HepG2 (cell line): ENCODE measurements around the gene TMX3. TPM values are rescaled to one million over a fixed set of nuclear protein-coding genes. Genes with fewer than 3 reads are reported as not detected.

Experiments
- ATAC-seq: fragments of 200-7000 bp; cut with Tn5 transposase; 3 replicates; pipeline ENCODE4 v1.9.1; 2020; ENCODE audit warnings: mild to moderate bottlenecking, moderate library complexity
- BruUV-seq: library from RNA; stranded (reverse); fragments of 400-500 nt; replicated peaks from 2 replicates; lab custom pipeline; 2021; lab: Mats Ljungman, UMichigan
- CTCF ChIA-PET: fragments of 300-600 bp; formaldehyde crosslinking; extraction: SDS; loops from one replicate; lab custom pipeline; 2021; ENCODE audit warnings: low total read pairs, inconsistent platforms, low intra/inter-chr PET ratio; lab: Yijun Ruan, JAX
- POLR2A ChIA-PET: fragments of 350-600 bp; sonication (Branson Sonifier 250); formaldehyde crosslinking; loops from one replicate; lab custom pipeline; 2020; ENCODE audit warnings: antibody characterized with exemption, inconsistent platforms; lab: Yijun Ruan, JAX
- DNase-seq: peaks from one replicate; pipeline ENCODE4 v3.0.0-alpha.2; 2015; ENCODE audit warnings: low spot score
- FAIRE-seq: peaks from 3 replicates; lab custom pipeline; 2011; peaks lifted over from hg19 to GRCh38; lab: Jason Lieb, UNC
- H2AFZ ChIP-seq: one replicate; pipeline ENCODE4 v1.6.1; 2011; ENCODE audit warnings: low read length, inconsistent platforms
- H3K27ac ChIP-seq: fragments of 300-600 bp; 3 replicates; pipeline ENCODE4 v1.8.0; 2011; ENCODE audit warnings: mixed run types, mild to moderate bottlenecking, mixed read lengths, low read length, inconsistent platforms; ENCODE audit not compliant: insufficient read depth; ENCODE audit errors: extremely low read length
- H3K27me3 ChIP-seq, 2 experiments: fragments of 200-600 bp in 1 of 2; 2 replicates in 1 of 2; 3 replicates in 1 of 2; pipeline versions ENCODE4 v1.6.0 to v1.8.0; 2011; ENCODE audit warnings: low read length in 2 of 2, mild to moderate bottlenecking in 2 of 2, moderate library complexity in 2 of 2, inconsistent platforms in 1 of 2; ENCODE audit not compliant: insufficient read depth in 2 of 2, control insufficient read depth in 1 of 2
- H3K36me3 ChIP-seq, 2 experiments: fragments of 200-600 bp in 1 of 2; replicated peaks in 1 of 2; 2 replicates in 1 of 2; 3 replicates in 1 of 2; pipeline versions ENCODE4 v1.5.1 to v1.8.0; 2011; ENCODE audit warnings: low read length in 2 of 2, inconsistent platforms in 1 of 2; ENCODE audit not compliant: insufficient read depth in 2 of 2, control insufficient read depth in 1 of 2
- H3K4me1 ChIP-seq: 2 replicates; pipeline ENCODE4 v1.5.1; 2012; ENCODE audit warnings: low read length, inconsistent platforms; ENCODE audit not compliant: insufficient read depth
- H3K4me2 ChIP-seq: 2 replicates; pipeline ENCODE4 v1.6.0; 2011; ENCODE audit warnings: low read depth, low read length, inconsistent platforms
- H3K4me3 ChIP-seq, 3 experiments: fragments of 200-600 bp in 1 of 3; sonication (generic), shearing (Covaris generic) in 1 of 3; replicated peaks in 1 of 3; 2 replicates each; pipeline ENCODE4 v1.5.1; 2011 to 2016; ENCODE audit warnings: low read length in 3 of 3, inconsistent platforms in 2 of 3, low read depth in 2 of 3, mild to moderate bottlenecking in 2 of 3, control low read depth in 1 of 3, mixed read lengths in 1 of 3; ENCODE audit not compliant: insufficient read depth in 1 of 3
- H3K79me2 ChIP-seq: one replicate; pipeline ENCODE4 v1.6.1; 2011; ENCODE audit warnings: low read length, inconsistent platforms; ENCODE audit not compliant: insufficient read depth
- H3K9ac ChIP-seq: 2 replicates; pipeline ENCODE4 v1.6.0; 2011; ENCODE audit warnings: mild to moderate bottlenecking, low read depth, low read length, inconsistent platforms; ENCODE audit not compliant: insufficient read depth
- H3K9me3 ChIP-seq: 2 replicates; pipeline ENCODE4 v1.5.1; 2012; ENCODE audit warnings: mild to moderate bottlenecking, low read length
- H4K20me1 ChIP-seq: 2 replicates; pipeline ENCODE4 v1.6.0; 2011; ENCODE audit warnings: inconsistent platforms, mild to moderate bottlenecking, low read length, moderate library complexity; ENCODE audit not compliant: insufficient read depth
- ATF4 ChIP-seq, 2 experiments: fragments of 450-650 bp in 1 of 2; sonication (generic) in 1 of 2; formaldehyde crosslinking; IDR thresholded peaks; 2 replicates each; pipeline versions ENCODE4 v1.5.0 to v1.8.0; 2020 to 2022; ENCODE audit warnings: mild to moderate bottlenecking in 1 of 2, missing genetic modification reagents in 1 of 2
- E2F2 ChIP-seq: sonication (generic); formaldehyde crosslinking; IDR thresholded peaks from 2 replicates; pipeline ENCODE4 v1.4.0; 2020; ENCODE audit warnings: missing genetic modification reagents, borderline replicate concordance
- HNF1A ChIP-seq, 2 experiments: sonication (generic) in 1 of 2; formaldehyde crosslinking in 1 of 2; IDR thresholded peaks; 2 replicates each; pipeline versions ENCODE4 v1.4.0 to v1.6.1; 2016 to 2020; ENCODE audit warnings: borderline replicate concordance in 1 of 2, low read depth in 1 of 2, mild to moderate bottlenecking in 1 of 2, missing genetic modification reagents in 1 of 2
- KLF12 ChIP-seq: sonication (generic); formaldehyde crosslinking; IDR thresholded peaks from 2 replicates; pipeline ENCODE4 v1.4.0; 2020; ENCODE audit warnings: missing genetic modification reagents, borderline replicate concordance
- NR2F1 ChIP-seq, 2 experiments: fragments of 450-650 bp in 1 of 2; formaldehyde crosslinking in 1 of 2; IDR thresholded peaks; 2 replicates each; pipeline versions ENCODE4 v1.5.0 to v1.6.1; 2016 to 2020; ENCODE audit warnings: mild to moderate bottlenecking in 1 of 2, missing compliant biosample characterization in 1 of 2, missing genetic modification reagents in 1 of 2, moderate library complexity in 1 of 2
- PBX2 ChIP-seq: IDR thresholded peaks from 2 replicates; pipeline ENCODE4 v1.6.1; 2016; ENCODE audit warnings: control low read depth
- PHF8 ChIP-seq: sonication (generic); formaldehyde crosslinking; IDR thresholded peaks from 2 replicates; pipeline ENCODE4 v1.5.0; 2020; ENCODE audit warnings: missing genetic modification reagents
- RBFOX2 ChIP-seq: fragments of 200-400 bp; formaldehyde crosslinking; IDR thresholded peaks from 2 replicates; pipeline ENCODE4 v1.6.1; 2017; ENCODE audit warnings: low read depth, mild to moderate bottlenecking, low read length
- RCOR2 ChIP-seq: IDR thresholded peaks from 2 replicates; pipeline ENCODE4 v1.6.1; 2016; ENCODE audit warnings: missing biosample characterization, missing genetic modification reagents
- SIN3A ChIP-seq: IDR thresholded peaks from 2 replicates; pipeline ENCODE4 v1.6.1; 2011; ENCODE audit warnings: low read depth, mild to moderate bottlenecking, control low read depth, low read length, borderline replicate concordance
- SIN3B ChIP-seq: fragments of 150-350 bp; IDR thresholded peaks from 2 replicates; pipeline ENCODE4 v1.6.1; 2014; ENCODE audit warnings: low read length
- ZFAT ChIP-seq: sonication (generic); formaldehyde crosslinking; conservative IDR thresholded peaks from 2 replicates; pipeline ENCODE4 v1.8.1; 2023; ENCODE audit warnings: missing genetic modification reagents, inconsistent platforms
- ZNF562 ChIP-seq: sonication (generic); formaldehyde crosslinking; IDR thresholded peaks from 2 replicates; pipeline ENCODE4 v1.8.0; 2022; ENCODE audit warnings: missing genetic modification reagents, borderline replicate concordance
- ZNF577 ChIP-seq: sonication (generic); formaldehyde crosslinking; IDR thresholded peaks from 2 replicates; pipeline ENCODE4 v1.4.0; 2020; ENCODE audit warnings: mild to moderate bottlenecking, low read depth, missing genetic modification reagents, borderline replicate concordance
- ZNF615 ChIP-seq: sonication (generic); formaldehyde crosslinking; IDR thresholded peaks from 2 replicates; pipeline ENCODE4 v1.5.0; 2020; ENCODE audit warnings: mild to moderate bottlenecking, missing genetic modification reagents, borderline replicate concordance
- WGBS: methylation state at CpG from one replicate; pipeline ENCODE4 v1.1.6; 2017; ENCODE audit warnings: low lambda C conversion rate; 5-methylcytosine and 5-hydroxymethylcytosine counted together
- in situ Hi-C: cut with HindIII; loops from 2 replicates; pipeline ENCODE4 v1.10.0; 2017; ENCODE audit warnings: low pct_unique_long_range_greater_than_20kb; ENCODE audit not compliant: extremely low pct_ligation_motif_present
- intact Hi-C: fragments of 100-400 bp; cut with micrococcal nuclease; formaldehyde crosslinking; loops from one replicate; pipeline ENCODE4 v1.10.0; 2022; ENCODE audit not compliant: unreplicated experiment
- polyA plus RNA-seq, 8 experiments: library from polyadenylated mRNA; depleted of rRNA in 3 of 8; stranded (reverse) in 7 of 8; unstranded in 1 of 8; fragments of >200 nt; fragmentation: Illumina TruSeq in 4 of 8; extraction: Trizol in 4 of 8; gene quantifications; 2 replicates each; pipeline versions ENCODE4 v1.2.1 to v1.2.3, GENCODE V29; 2011 to 2016; ENCODE audit warnings: low read depth in 4 of 8, missing spikeins in 1 of 8, mixed read lengths in 1 of 8; ENCODE audit not compliant: insufficient read depth in 1 of 8
- total RNA-seq, 5 experiments: library from RNA; depleted of rRNA; stranded (reverse); fragments of >200 nt; fragmentation: Illumina TruSeq; extraction: Trizol; gene quantifications; 2 replicates each; pipeline ENCODE4 v1.2.3, GENCODE V29; 2016; ENCODE audit warnings: low read depth in 1 of 5

TMX3 gene
- total and polyA plus RNA-seq, 2 of the 13 experiments (the other 11 are each of a cell fraction or from before 2014, with no cell fraction given), result 12.9 to 25.0 TPM

- ATAC-seq, result no peak
- POLR2A ChIA-PET, result no interaction called here
- Histone ChIP-seq H3K4me3 (no peak overlapping the region), H3K4me1 (no peaks in the 10 kb centered on the region), H3K27ac (no peak overlapping the region), H3K27me3 (no peaks in the 10 kb centered on the region), H4K20me1 (no peaks in the 10 kb centered on the region), H3K9me3 (no peaks in the 10 kb centered on the region), H3K36me3 (peaks cover 8 to 34% of the 10 kb centered on the region in 2 experiments), H3K4me2 (no peak overlapping the region), H3K9ac (no peak overlapping the region), H2AFZ (no peak overlapping the region), H3K79me2 (peaks cover 9% of the 10 kb centered on the region)
- intact Hi-C loops, result no loop called here
- BruUV-seq, result no TSS peak
- no peak for FAIRE-seq
- WGBS, result 96% methylated on average over 2 of the region's 2 CpGs
- CTCF ChIA-PET, result no interaction called here
- in situ Hi-C loops, result no loop called here
- DNase-seq, result no peak
- TF ChIP-seq KLF12 (CRISPR knock-in tag) (no peak), SIN3A (no peak), PBX2 (no peak), RBFOX2 (no peak), PHF8 (CRISPR knock-in tag) (no peak), NR2F1 (CRISPR knock-in tag; IDR thresholded peaks at IDR 0.05) (no peak), E2F2 (CRISPR knock-in tag) (no peak), ZFAT (CRISPR knock-in tag) (no peak), ZNF577 (CRISPR knock-in tag) (no peak), RCOR2 (CRISPR knock-in tag) (no peak), ATF4 (CRISPR knock-in tag; IDR thresholded peaks at IDR 0.05) (no peak), SIN3B (no peak), ZNF615 (CRISPR knock-in tag) (no peak), HNF1A (IDR thresholded peaks at IDR 0.05; ENCODE audit: low read depth) (no peak), HNF1A (CRISPR knock-in tag; IDR thresholded peaks at IDR 0.05; ENCODE audit: borderline replicate concordance) (no peak), ZNF562 (no peak)
These were observed 18.0 kb downstream of the TMX3 start for GRCh38 chr18:68696937-68697336.
